Smooth muscle cell (in vitro differentiated cells): ENCODE data around the gene ZBTB24. TPM values are rescaled to one million over a fixed set of nuclear protein-coding genes. Genes with fewer than 3 reads are reported as not detected.

Experiments used
- DNase-seq: peaks from one replicate; lab custom pipeline; 2025; ENCODE audit not compliant: unreplicated experiment; lab: John Stamatoyannopoulos, UW
- H2AFZ ChIP-seq: fragments of 200-600 bp; sonication (generic); 2 replicates; pipeline ENCODE4 v1.6.0; 2016; ENCODE audit warnings: antibody characterized with exemption, low read depth, mild to moderate bottlenecking
- H3F3A ChIP-seq: fragments of 200-600 bp; sonication (generic); 2 replicates; pipeline ENCODE4 v1.6.0; 2017; ENCODE audit warnings: antibody characterized with exemption, low read depth
- H3K27ac ChIP-seq: fragments of 200-600 bp; sonication (generic); 2 replicates; pipeline ENCODE4 v1.5.1; 2016; ENCODE audit warnings: low read depth, mild to moderate bottlenecking
- H3K27me3 ChIP-seq: fragments of 200-600 bp; sonication (generic); 2 replicates; pipeline ENCODE4 v1.6.1; 2016; ENCODE audit warnings: low read depth, mild to moderate bottlenecking
- H3K36me3 ChIP-seq: fragments of 200-600 bp; sonication (generic); 2 replicates; pipeline ENCODE4 v1.5.1; 2016; ENCODE audit warnings: low read depth
- H3K4me1 ChIP-seq: fragments of 200-600 bp; sonication (generic); 2 replicates; pipeline ENCODE4 v1.5.1; 2016; ENCODE audit warnings: low read depth
- H3K4me2 ChIP-seq: fragments of 200-600 bp; sonication (generic); 2 replicates; pipeline ENCODE4 v1.6.0; 2016; ENCODE audit warnings: mild to moderate bottlenecking
- H3K4me3 ChIP-seq: fragments of 200-600 bp; sonication (generic); 2 replicates; pipeline ENCODE4 v1.5.1; 2016; ENCODE audit warnings: mild to moderate bottlenecking
- H3K79me2 ChIP-seq: fragments of 200-600 bp; sonication (generic); 2 replicates; pipeline ENCODE4 v1.6.0; 2016; ENCODE audit warnings: low read depth, mild to moderate bottlenecking
- H3K9ac ChIP-seq: fragments of 200-600 bp; sonication (generic); 2 replicates; pipeline ENCODE4 v1.6.0; 2016; ENCODE audit warnings: low read depth
- H3K9me3 ChIP-seq: fragments of 200-600 bp; sonication (generic); replicated peaks from 2 replicates; pipeline ENCODE4 v1.5.1; 2016; ENCODE audit warnings: low read depth
- H4K20me1 ChIP-seq: fragments of 200-600 bp; sonication (generic); 2 replicates; pipeline ENCODE4 v1.6.0; 2016; ENCODE audit warnings: low read depth
- CTCF ChIP-seq: fragments of 200-600 bp; sonication (generic); IDR thresholded peaks from 2 replicates; pipeline ENCODE4 v1.5.1; 2017; ENCODE audit warnings: borderline replicate concordance, mild to moderate bottlenecking, antibody characterized with exemption; ENCODE audit not compliant: insufficient read depth, poor library complexity, severe bottlenecking
- WGBS: methylation state at CpG from one replicate; pipeline ENCODE4 v1.1.7; 2016; ENCODE audit warnings: low lambda C conversion rate; 5-methylcytosine and 5-hydroxymethylcytosine counted together
- polyA plus RNA-seq: library from polyadenylated mRNA; unstranded; fragments of >200 nt; fragmentation: Nextera tagmentation; extraction: Ambion mirVana; gene quantifications from 2 replicates; pipeline ENCODE4 v1.2.1, GENCODE V29; 2016
- total RNA-seq: library from RNA; depleted of rRNA; stranded (reverse); fragments of >200 nt; gene quantifications from 2 replicates; pipeline ENCODE4 v1.2.3, GENCODE V29; 2014

The ZBTB24 gene
- total and polyA plus RNA-seq, 2 experiments from 2014 or later: 1.3 to 6.6 TPM

GRCh38 chr6:109455437-109456110 is 27.4 kb downstream of the ZBTB24 start, which contains the start of gene MICAL1:
MICAL1 (minus strand) TSS chr6:109455772; CDS start chr6:109454196, 1,576 bp downstream.
- 0% methylated on average over 42 of the region's 70 CpGs for WGBS
- TF ChIP-seq CTCF: peak; percentile 18
- Histone ChIP-seq H3K4me3 (peak within 1 kb of the TSS; percentile 75), H3K27me3 (no peaks in the 10 kb centered on the region), H3K9me3 (no peaks in the 10 kb centered on the region), H3K27ac (no peak within 1 kb of the TSS), H4K20me1 (no peaks in the 10 kb centered on the region), H2AFZ (peak within 1 kb of the TSS; percentile 90), H3K36me3 (no peaks in the 10 kb centered on the region), H3K4me2 (peak within 1 kb of the TSS; percentile 86), H3K4me1 (peaks cover 15% of the 10 kb centered on the region), H3K79me2 (no peaks in the 10 kb centered on the region), H3F3A (peaks cover 5% of the 10 kb centered on the region), H3K9ac (no peak within 1 kb of the TSS)
- DNase-seq: no peak

- no peak for DNase-seq
- WGBS: 9% methylated on average over 35 of the region's 48 CpGs
These were observed 28.3 kb downstream of the ZBTB24 start for GRCh38 chr6:109454496-109455436.

GRCh38 chr6:109453594-109454495 is 29.2 kb downstream of the ZBTB24 start:
- no peak overlapping the region for H3K9ac ChIP-seq

More at GRCh38 chr6:109454496-109455436, 28.3 kb downstream of the ZBTB24 start:
- no peaks in the 10 kb centered on the region for H3K36me3 ChIP-seq
- peaks cover 9% of the 10 kb centered on the region for H3K4me1 ChIP-seq
- H3F3A ChIP-seq: peaks cover 5% of the 10 kb centered on the region
- peak overlapping the region; percentile 86 for H3K4me2 ChIP-seq
- H3K27ac ChIP-seq: no peak overlapping the region
- H3K4me3 ChIP-seq: peak overlapping the region; percentile 75
- TF ChIP-seq CTCF: no peak
- H2AFZ ChIP-seq: peak overlapping the region; percentile 90
- no peaks in the 10 kb centered on the region for H4K20me1 ChIP-seq
- H3K9ac ChIP-seq: no peak overlapping the region
- no peaks in the 10 kb centered on the region for H3K9me3 ChIP-seq
- no peaks in the 10 kb centered on the region for H3K27me3 ChIP-seq
- H3K79me2 ChIP-seq: no peaks in the 10 kb centered on the region

More at GRCh38 chr6:109453594-109454495, 29.2 kb downstream of the ZBTB24 start:
- WGBS: 96% methylated on average over 27 of the region's 27 CpGs
- Histone ChIP-seq H3F3A (peaks cover 5% of the 10 kb centered on the region), H3K4me1 (peaks cover 7% of the 10 kb centered on the region), H3K27ac (no peak overlapping the region), H3K4me2 (peak overlapping the region; percentile 86), H4K20me1 (no peaks in the 10 kb centered on the region), H3K27me3 (no peaks in the 10 kb centered on the region), H3K4me3 (peak overlapping the region; percentile 75), H3K36me3 (no peaks in the 10 kb centered on the region), H3K9me3 (no peaks in the 10 kb centered on the region), H3K79me2 (no peaks in the 10 kb centered on the region), H2AFZ (no peak overlapping the region)
- no peak for TF ChIP-seq CTCF
- no peak for DNase-seq
